GM18909 (cell line): Measurements from ENCODE around the gene CTNNA3.

Experiments
- ATAC-seq: cut with Tn5 transposase; IDR thresholded peaks from one replicate; pipeline ENCODE4 v1.9.1; 2021; ENCODE audit warnings: mild to moderate bottlenecking; ENCODE audit not compliant: unreplicated experiment, poor library complexity

CTNNA3 gene

DNA sequence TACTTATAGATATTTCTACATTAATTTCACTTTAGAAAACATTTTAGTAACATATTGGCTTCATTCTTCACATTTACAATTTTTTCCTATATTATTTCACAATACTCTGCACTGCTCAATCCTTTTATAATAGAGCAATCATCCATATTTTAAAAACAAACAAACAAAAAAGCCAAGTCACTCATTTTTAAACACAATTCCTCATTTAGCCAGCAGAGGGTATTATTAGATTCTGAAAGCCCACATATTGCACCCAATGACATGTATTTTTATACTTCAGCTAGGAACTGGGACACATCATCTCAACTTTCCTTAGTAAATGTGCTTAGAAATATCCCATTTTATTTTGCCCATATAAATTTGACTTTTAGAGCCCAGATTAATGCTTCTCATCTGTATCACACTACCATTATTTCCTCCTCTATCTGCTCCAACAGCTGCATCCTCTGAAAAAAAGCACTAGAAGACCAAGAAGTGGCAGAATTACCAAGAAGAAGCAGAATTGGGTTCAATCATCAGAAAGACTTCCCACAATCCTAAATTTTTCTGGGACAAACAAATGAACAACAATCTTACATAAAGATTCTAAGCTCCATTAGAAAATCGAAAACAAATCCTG lies 29.5 kb downstream of the CTNNA3 start:
- peak; percentile 56 for ATAC-seq

DNA sequence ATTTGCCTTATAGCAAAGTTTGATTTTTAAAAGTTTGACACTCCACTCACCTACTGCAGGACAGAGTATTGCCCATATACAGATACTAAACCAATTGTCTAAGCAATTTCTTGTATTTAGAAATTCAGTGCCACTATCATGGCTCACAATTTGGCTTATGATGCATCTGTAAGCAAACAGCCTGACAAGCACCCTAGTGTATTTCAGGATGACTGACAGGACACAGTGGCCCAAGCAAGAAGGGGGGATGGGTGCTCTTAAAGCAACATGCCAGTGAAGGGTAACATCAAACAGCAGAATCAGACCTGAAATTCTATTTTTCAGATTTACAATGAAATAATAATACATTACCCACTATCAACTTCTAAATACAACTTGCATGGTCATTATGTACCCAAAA lies 30.5 kb downstream of the CTNNA3 start:
- ATAC-seq: no peak

DNA sequence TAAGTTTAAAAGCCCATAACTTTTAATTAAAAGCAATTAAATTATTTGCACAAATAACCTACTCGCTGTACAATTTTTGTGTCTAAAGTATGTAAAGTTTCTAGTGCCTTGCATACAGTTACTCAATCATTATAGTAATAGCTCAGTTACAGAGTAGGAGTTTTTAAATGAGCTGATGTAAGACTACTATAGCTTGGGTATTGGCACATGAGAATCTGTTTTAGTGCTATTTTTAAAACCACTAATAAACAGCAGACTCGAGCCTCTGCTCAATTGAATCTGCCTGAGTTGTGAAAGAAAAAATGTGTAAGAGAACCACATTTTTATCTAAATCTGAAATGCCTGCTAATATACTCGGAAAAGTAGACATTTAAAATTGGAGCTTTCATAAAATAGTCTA lies 31.1 kb downstream of the CTNNA3 start:
- no peak for ATAC-seq

DNA sequence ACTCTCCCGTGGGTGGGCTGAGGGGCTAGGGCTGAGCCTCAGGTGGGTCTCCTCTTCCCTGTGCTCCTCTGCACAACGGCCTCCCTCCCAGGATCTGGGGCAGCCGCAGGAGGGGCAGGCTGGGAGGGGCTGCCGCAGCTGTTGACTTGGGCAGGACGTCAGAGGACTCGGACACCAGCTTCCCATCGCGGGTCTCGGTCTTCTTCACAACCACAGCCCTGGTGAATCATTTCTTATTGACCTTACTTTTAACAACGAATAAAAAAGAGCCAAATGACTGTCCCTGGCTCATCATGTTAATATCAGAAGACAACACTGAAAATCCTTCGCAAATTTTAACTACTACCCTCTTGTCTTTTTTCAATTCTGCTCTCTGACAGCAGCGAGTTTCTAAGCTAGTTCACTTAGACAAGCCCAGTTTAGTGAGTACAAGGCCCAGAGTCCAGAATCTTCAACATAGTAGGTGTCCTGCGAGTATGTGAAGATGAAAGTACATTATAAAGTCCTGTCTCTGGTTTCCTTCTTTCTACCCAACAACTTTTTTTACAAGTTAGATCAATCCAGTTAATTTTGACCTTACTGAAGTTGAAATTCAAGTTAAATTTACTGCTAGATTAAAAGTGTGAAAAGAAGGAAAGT lies 32.4 kb downstream of the CTNNA3 start:
- ATAC-seq: no peak

DNA sequence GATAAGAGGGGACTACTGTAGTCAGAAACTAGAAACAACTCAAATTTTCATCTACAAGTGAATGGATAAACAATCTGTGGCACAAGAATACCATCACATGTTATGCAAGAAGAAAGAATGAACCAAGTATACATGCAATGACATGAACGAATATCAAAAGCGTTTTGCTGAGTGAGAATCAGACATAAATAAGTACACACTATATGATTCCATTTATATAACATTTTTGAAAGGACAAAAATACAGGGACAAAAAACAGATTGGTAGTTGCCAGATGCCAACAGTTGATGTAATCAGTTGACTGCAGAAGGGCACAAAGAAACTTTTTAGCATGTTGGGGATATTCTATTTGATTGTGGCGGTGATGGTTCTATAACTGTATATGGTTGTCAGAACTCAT lies 33.6 kb downstream of the CTNNA3 start:
- ATAC-seq: no peak

DNA sequence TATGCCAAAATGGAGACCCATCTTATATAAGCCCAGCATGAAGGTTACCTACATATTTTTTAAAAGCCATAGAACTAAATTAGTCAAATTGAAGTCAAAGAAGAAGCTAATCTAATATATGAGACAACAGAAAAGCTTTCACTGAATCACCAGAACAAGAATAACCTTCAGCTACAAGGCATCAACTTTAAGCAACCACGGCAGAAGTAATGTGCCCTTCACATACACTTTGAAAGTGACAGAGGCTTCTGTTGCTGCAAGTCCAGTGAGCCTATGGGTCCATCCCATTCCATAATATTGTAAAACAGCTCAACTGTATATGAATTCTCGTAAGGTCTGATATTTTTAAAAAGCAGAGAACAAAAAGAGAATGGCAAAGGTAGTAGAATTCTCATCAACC lies 36.5 kb downstream of the CTNNA3 start:
- no peak for ATAC-seq

DNA sequence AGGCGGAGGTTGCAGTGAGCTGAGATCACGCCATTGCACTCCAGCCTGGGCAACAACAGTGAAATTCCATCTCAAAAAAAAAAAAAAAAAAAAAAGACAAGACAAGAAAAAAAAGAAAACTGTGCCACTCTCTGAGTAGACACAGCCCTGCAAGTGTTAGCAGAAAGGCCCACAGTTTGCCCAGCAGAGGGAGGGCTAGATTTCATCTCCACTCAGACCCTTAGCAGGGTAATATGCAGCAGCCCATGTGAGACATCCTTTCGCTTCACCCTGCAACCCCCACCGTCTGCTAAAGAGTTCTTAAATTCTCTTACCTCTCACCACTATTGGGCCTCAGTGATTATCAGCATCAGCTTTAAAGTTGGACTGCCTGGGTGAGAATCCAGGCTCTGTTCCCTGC lies 38.2 kb downstream of the CTNNA3 start:
- no peak for ATAC-seq

DNA sequence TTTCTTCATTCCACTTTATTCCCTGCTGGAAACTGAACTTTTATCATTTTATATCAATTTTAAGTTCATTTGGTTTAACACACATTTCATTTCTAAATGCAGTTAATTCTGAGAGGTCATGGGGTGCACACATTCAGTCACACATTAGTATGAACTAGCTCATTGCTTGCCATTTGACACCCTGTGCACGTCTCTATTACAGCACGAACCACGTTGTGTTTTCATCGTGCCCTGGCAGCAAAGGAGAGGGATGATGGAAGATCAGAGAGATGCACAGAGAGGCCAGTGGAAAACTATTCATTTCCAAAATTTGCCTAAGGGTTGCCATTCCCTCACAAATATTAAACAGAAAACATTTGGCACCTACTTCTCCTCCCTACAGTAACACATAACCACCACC lies 45.4 kb downstream of the CTNNA3 start:
- no peak for ATAC-seq

DNA sequence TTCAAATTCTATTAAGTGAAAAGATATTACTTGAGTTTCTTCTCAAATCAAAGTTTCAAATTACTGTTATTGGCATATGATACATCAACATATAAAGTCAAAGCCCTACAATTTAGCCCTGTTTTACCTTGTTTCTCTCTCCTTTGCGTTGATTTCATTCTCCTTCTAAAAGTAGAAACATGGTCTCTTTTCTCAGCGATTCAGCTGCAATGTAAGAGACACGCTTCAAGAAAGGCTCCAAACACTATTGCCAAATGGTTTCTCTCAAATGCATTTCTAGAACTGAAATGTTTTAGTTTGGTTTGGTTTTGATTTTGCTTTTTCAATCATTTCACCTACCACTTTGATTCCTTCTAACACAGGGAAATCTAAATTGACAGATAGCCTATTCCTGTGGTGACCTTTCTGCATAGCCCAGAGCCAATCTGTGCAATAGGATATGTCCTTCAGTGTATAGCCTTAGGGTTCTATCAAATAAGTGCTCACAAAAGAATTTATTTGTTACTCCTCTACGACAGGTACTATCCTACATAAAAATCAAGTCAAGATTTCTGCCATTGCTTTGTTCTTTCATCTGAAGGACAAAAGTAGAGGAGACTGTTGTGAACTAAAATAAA lies 47.3 kb downstream of the CTNNA3 start:
- no peak for ATAC-seq

DNA sequence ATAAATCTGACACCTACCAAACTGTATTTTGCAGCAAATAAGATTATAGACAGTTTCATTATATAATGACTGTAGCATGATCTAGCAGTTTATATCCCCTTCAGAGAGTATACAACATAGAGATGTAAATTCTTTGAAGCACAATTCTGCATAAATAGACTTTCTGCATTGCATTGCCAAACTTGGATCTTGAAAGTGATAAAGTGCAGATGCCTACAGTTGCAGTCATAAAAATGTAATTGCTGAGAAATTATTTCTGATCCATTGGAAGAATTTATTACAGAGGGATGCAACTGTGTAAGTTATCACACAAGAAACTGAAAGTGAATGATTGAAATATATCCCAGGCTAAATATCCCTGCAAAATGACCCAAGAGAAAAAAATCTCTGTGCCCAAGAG lies 65.1 kb downstream of the CTNNA3 start:
- ATAC-seq: no peak

DNA sequence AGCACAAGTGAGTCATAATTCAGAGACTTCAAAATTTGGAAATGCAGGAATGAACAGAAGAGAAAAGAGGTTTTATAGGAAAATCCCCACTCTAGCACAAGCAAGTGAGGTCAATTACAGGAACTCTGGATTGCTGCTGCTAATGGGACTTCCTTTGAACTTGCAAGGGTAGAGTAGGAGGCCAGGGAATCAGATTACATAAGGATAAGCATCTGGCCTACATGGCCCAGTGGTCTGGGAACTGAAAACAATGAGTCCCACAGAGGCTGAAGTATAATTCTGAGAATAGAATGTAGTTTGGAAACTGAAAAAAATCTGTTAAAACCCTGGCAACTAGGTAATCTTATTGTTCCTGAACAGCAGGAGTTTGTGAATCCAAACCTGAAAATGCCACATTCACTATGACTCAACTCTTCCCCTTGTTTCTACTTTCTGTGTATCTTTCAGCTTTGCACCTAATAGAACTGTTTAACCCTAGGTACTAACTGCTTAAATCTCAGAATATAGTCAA lies 66.5 kb downstream of the CTNNA3 start:
- ATAC-seq: no peak

DNA sequence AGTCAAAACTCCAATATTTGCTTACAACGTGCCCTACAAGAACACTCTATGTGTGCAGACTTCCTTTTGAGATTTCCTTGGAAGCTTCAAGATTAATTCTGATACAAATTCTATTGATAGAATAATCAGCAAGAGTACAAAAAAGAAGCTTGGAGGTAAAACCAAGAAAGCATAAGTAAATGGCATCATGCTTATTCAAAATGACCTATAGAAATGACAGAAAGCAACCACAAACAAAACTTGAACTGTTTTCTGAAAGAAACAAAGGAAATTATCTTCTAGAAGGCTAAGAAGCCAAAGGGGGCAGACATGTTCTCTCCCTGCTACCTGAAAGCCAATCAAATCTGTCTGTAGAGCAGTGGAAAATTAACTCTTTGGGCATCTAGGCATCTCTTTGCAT lies 73.0 kb downstream of the CTNNA3 start:
- ATAC-seq: no peak

DNA sequence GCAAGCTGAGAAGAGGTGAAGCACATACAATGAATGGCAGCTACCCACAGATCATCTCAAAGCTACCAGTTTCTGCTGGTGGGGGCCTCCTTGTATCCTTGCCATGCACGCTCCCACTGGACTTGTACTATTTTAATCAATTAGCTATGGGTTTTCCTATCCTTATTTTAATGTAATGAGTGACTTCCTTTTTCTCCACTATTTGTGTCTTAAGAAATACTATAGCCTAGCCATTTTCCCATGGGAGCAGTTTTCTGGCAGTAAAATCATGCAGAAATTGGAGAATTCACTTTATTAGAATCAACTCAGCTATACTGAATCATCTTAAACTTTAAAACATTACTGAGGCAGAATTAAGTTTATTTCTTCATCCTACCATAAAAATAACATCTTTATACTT lies 73.5 kb downstream of the CTNNA3 start:
- ATAC-seq: no peak

DNA sequence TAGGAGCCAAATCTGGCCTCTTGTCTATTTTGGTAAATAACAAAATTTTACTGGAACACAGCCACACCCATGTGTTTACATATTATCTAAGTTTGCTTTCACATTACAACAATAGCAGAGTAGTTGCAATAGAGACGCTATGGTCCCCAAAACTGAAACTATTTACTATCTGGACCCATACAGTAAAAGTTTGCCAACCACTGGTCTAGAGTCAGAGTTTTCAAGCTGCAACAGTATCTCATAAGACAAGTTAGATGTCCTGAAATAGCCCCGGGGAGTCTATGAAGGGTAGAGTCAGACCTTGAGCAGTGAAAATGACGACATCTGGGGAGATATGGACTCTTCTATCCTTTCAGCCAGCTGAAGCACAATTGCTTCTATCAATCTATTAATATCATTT lies 74.2 kb downstream of the CTNNA3 start:
- no peak for ATAC-seq

DNA sequence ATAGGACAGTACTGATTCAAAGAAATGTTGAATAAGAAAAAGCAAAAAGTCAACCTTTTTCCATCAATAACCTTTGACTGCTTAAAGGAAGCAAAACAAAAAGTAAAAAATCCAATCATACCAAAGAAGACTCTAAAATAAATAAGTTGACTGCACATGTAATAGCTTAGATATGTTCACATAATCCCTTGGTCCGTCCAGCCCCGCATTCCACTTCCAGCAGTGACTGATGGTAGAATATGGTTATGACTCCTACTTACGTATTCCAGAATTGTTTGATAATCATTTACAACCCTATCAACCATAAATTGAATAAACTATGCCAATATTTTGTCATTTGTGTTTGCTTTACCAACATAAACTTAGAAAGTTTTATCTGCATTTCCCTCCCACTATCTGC lies 77.9 kb downstream of the CTNNA3 start:
- ATAC-seq: no peak

DNA sequence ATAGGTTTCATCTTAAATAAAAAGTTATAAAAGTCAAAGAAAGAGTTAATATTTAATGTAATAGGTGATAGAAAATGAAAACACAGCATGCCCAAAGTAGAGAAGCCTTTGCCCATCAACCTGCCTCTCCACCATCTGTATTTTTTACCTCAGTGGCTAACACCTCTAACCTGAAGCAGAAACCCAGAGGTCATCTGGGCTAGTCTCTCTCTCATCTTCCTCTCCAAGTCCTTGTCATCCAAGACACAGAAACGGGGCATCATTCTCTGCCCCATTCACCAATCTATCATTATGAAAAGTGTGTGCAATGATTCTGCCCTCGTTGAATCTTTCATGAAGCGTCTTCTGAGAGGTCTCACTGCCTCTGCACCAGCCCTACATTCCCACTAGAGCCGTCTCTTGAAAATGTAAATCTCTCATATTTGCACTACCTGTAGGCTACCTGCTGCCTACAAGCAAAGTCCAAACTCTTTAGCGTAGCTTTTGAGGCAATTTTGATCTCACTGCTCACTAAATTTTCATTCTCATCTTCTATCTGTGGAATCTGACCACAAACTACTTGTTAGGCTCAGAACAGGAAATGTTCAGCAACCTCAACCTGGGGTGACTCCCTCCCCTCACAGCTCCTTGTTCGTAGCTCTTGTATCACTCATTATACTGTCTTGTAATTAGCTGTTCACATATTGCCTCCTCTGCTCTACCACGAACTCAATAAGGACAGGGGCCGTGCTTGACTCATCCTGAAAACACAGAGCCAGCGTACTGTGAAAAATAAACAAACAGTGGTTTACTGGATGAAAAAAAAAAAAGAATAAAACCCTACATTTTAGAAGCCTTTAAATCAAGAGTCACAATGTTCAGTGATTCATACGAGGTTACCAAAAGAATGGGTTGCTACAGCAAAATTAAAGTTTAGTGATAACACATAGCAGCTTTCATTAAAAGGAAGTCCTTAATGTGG lies 83.1 kb downstream of the CTNNA3 start:
- ATAC-seq: peak; percentile 94

DNA sequence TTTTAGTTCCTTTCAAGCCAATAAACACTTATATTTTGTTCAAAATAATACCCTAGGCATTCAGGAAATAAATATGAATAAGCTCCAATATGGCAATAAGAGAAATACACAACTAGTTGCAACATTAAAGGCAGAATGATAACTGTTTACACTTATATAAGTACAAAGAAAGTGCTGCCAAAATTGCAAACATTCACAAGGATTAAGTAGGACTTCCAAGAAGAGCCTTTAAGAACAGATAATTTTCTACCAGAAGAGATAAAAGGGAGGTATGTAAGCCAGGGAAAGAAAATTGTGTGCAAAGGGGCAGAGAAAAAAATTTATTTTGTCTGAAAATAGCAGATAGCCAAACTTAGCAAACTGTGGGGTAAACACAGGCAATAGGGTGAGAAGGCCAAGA lies 83.8 kb downstream of the CTNNA3 start:
- ATAC-seq: no peak

DNA sequence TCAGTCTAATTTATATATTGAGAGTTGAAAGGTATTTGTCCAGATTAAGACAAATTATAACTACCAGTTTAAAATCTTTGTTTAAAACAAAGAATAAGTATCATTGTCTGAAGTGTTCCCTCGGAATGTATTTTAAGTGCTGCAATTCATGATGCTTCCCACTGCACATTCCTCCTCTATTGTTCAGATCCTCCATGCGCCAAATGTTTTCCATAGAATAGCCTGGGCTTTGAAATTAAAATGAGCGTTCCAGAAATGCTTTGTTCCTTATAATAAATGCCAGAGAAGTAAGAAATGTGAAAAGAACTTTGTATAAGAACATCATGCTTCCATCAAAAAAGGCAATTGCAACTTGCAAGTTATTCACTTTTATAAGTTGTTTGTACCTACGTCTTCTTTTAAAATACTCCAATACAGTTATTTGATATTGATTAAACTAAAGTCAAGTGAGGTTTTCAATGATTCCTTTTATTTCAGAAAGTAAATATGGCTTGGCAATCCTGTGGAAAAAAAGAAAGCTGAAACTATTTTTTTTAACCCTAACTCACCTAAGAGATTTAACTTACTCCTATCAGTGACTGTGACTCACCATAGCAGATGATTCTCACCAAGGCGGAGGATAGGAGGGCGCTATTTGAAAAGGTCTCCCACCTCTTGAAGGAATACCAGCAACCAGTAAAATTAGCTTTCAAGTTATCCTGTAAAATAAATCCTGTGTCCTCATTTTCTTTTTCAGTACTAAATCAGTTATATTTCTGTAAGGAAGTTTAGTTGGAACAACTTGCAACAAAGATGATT lies 85.8 kb downstream of the CTNNA3 start:
- ATAC-seq: no peak

DNA sequence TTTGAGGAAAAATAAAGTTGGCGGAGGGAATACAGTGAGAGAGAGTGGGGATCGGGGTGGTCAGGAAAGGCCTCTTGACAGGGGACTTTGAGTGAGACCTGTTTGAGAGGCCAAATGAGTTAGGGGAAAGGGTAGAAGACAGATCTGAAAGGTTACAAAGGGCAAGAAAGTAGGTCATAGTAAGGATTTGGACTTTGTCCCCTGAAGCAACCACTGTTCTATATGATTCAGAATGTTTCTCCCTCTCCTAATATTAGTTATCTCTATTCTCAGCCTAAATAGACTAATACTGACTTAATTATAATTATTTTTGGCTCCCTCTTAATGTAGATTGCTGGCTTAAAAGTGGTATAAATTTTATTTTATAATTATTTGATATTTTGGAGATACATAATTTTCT lies 88.0 kb downstream of the CTNNA3 start:
- no peak for ATAC-seq

DNA sequence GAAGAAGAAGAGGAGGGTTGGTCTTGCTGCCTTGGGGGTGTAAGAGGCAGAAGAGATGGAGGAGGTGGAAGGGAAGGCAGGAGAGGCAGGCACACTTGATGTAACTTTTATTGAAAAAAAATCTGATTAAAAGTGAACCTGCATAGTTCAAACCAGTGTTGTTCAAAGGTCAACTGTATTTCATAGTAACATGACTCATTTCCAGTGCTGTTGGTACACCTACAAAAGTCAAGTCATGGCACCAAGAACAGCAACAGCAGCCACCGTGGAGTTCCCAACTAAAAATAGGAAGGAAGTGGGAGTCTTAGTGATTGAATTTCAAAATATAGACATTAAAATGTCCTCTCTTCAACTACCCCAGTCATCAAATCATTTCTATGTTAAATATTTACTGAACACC lies 88.5 kb downstream of the CTNNA3 start:
- ATAC-seq: no peak
